ENCODE data around the gene C10orf88.

- TF ChIP-seq CTCF (conservative IDR thresholded peaks at IDR 0.05; ENCODE audit: low read depth in 2 of 2) (no peak), ZNF114 (CRISPR knock-in tag; IDR thresholded peaks at IDR 0.05) (no peak), CREB1 (CRISPR knock-in tag; IDR thresholded peaks at IDR 0.05; ENCODE audit: low read depth) (no peak), POLR2AphosphoS5 (IDR thresholded peaks at IDR 0.05; ENCODE audit: low read depth) (no peak), EZH2 (IDR thresholded peaks at IDR 0.05; ENCODE audit: low read depth, unreplicated experiment) (no peak), JUNB (IDR thresholded peaks at IDR 0.05; ENCODE audit: unreplicated experiment) (no peak), REST (IDR thresholded peaks at IDR 0.05; ENCODE audit: unreplicated experiment) (no peak), EZH2phosphoT487 (IDR thresholded peaks at IDR 0.05; ENCODE audit: unreplicated experiment) (no peak), STAT1 (IDR thresholded peaks at IDR 0.05; ENCODE audit: unreplicated experiment) (no peak)
Observed at GRCh38 chr10:122968698-122969097, 14.7 kb upstream of the C10orf88 start.
